Measurements from ENCODE around the gene KCNN2. TPM values are rescaled to one million over a fixed set of nuclear protein-coding genes. Genes with fewer than 3 reads are reported as not detected.

KCNN2 gene
- total and polyA plus RNA-seq, 9 of the 15 experiments (the other 6 are each of a cell fraction or from before 2014, with no cell fraction given) = 0.07 TPM; not detected in 8

- H3K9me3 ChIP-seq (replicated peaks; ENCODE audit: control insufficient read depth, insufficient read depth, low read depth, low read length) = no peaks in the 10 kb centered on the region; the same call in none of the 2 replicates
- no peaks in the 10 kb centered on the region for H3K27me3 ChIP-seq (ENCODE audit: control insufficient read depth in 2 of 2, insufficient read depth in 2 of 2, low read length in 2 of 2)
- DNase-seq (ENCODE audit: extremely low read depth in 1 of 4, low spot score in 3 of 4) (no peak), ATAC-seq (no peak), FAIRE-seq (no peak)
- BruUV-seq (replicated peaks) = no TSS peak
- H3K79me2 ChIP-seq (ENCODE audit: control insufficient read depth, insufficient read depth, low read length) = no peaks in the 10 kb centered on the region
- H3K36me3 ChIP-seq (ENCODE audit: control insufficient read depth, insufficient read depth, low read length) = no peaks in the 10 kb centered on the region
- no peak overlapping the region for H3K4me2 ChIP-seq (ENCODE audit: insufficient read depth, low read length)
- H3K9me1 ChIP-seq (ENCODE audit: control insufficient read depth, insufficient read depth, low read length) = no peaks in the 10 kb centered on the region
- no peak overlapping the region for H3K27ac ChIP-seq (ENCODE audit: extremely low read depth, low read depth, low read length)
- in situ Hi-C loops (cut with MboI) = no loop called here
- POLR2A ChIA-PET = no interaction called here
- H2AFZ ChIP-seq (ENCODE audit: low read depth, low read length) = no peak overlapping the region
- H3K4me1 ChIP-seq (replicated peaks in 1 of 2; ENCODE audit: control insufficient read depth in 2 of 2, insufficient read depth in 2 of 2, low read length in 2 of 2) = no peaks in the 10 kb centered on the region
- H3K9ac ChIP-seq (ENCODE audit: insufficient read depth in 1 of 2, low read depth in 2 of 2, low read length in 2 of 2) = no peak overlapping the region
- no peak overlapping the region for H3K4me3 ChIP-seq
- TF ChIP-seq SMAD4 (CRISPR knock-in tag; conservative IDR thresholded peaks at IDR 0.05) (no peak), ZNF316 (IDR thresholded peaks at IDR 0.05) (no peak), PATZ1 (CRISPR knock-in tag; IDR thresholded peaks at IDR 0.05; ENCODE audit: borderline replicate concordance) (no peak), FOXM1 (IDR thresholded peaks at IDR 0.05; ENCODE audit: low read depth) (no peak), FOXM1 (CRISPR knock-in tag; IDR thresholded peaks at IDR 0.05; ENCODE audit: low read depth) (no peak), GABPB2 (CRISPR knock-in tag; conservative IDR thresholded peaks at IDR 0.05) (no peak), HDAC6 (IDR thresholded peaks at IDR 0.05; ENCODE audit: low read depth, low read length) (no peak), ELK1 (CRISPR knock-in tag; IDR thresholded peaks at IDR 0.05) (no peak), EWSR1 (IDR thresholded peaks at IDR 0.05; ENCODE audit: borderline replicate concordance, low read depth, partially characterized antibody) (no peak), NBN (IDR thresholded peaks at IDR 0.05; ENCODE audit: low read depth) (no peak), NCOA4 (IDR thresholded peaks at IDR 0.05; ENCODE audit: partially characterized antibody) (no peak)
- intact Hi-C loops (cut with micrococcal nuclease) = no loop called here
- H4K20me1 ChIP-seq (replicated peaks; ENCODE audit: control insufficient read depth, insufficient read depth, low read length) = no peaks in the 10 kb centered on the region
- WGBS (ENCODE audit: insufficient coverage, low coverage, missing lambda C conversion rate) = 0% methylated on average over 2 of the region's 2 CpGs
- CTCF ChIA-PET (ENCODE audit: low intra/inter-chr PET ratio) = no interaction called here
These were observed 55.6 kb downstream of the KCNN2 start for GRCh38 chr5:114417519-114417918.

All from K562 (cell line).